ENCODE measurements around the gene ZNF438.

- TF ChIP-seq CTCF (IDR thresholded peaks at IDR 0.05) (no peak), EP300 (IDR thresholded peaks at IDR 0.05) (no peak)
Observed at GRCh38 chr10:30818854-30819253, 212.8 kb downstream of the ZNF438 start.
